ENCODE measurements around the gene CFD.

DNA sequence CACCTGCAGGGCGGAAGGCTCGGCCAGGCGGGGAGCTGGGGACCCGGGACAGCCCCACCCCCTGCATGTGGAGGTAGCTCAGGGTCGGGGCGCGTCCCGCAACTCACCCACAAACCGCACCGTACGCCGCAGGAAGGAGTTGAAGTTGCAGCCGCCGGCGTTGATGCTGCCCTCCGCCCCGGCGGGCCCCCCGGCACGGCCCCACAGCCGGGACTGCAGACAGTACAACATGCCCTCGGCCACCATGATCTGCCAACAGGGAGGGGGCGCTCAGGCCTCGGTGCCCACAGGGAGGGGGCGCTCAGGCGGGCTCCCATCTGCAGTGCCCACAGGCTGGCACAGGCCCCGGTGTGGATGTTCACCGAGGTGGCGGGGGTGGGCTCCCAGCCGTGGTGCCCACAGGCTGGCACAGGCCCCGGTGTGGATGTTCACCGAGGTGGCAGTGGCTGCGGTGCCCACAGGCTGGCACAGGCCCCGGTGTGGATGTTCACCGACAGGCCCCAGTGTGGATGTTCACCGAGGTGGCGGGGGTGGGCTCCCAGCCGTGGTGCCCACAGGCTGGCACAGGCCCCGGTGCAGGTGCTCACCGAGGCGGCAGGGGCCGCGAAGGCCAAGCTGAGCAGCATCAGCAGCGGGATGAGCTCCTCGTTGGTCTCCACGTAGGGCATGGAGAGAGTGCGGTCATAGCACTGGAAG lies 44.2 kb upstream of the CFD start:
- TF ChIP-seq POLR2A (IDR thresholded peaks at IDR 0.05; ENCODE audit: low read depth, low read length) (peak; percentile 18; the same call in 1 of the 2 replicates), POLR2AphosphoS5 (IDR thresholded peaks at IDR 0.05; ENCODE audit: low read depth, low read length) (peak; percentile 8; the same call in 1 of the 2 replicates)
